Dedifferentiated amniotic fluid mesenchymal stem cell (primary cell): ENCODE results near the gene AGBL3.
A peak's percentile ranks its signal among the peaks of the same experiment; 100 is the strongest.
"Not testable (repeated sequence)": the region's sequence is repeated elsewhere in the genome, so short reads cannot be mapped to it uniquely, and the experiment has no call there.

Experiments
- DNase-seq: peaks from one replicate; pipeline ENCODE4 v3.0.0-alpha.2; 2016; ENCODE audit errors: extremely low spot score

Gene AGBL3

DNA sequence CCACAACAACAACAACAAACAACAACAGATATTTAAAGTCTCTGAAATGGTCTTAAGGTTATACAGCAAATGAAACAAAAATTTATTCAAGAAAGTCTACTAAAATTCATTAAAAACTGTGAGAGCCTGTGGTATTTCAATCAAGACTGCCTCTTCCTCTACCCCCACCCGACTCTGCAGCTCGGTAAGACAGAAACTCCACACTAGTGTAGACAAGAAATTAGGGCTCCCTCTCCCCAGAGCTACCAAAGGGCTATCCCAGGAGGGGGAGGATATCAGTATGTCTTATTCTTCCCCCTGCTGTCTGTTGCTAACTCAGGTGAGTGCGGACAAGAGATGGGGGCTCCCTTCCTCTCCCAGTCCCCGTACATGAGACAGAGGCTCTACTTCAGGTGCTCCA lies 90.6 kb downstream of the AGBL3 start:
- DNase-seq: no peak

GRCh38 chr7:135077642-135078041 lies 91.3 kb downstream of the AGBL3 start:
- DNase-seq: no peak

DNA sequence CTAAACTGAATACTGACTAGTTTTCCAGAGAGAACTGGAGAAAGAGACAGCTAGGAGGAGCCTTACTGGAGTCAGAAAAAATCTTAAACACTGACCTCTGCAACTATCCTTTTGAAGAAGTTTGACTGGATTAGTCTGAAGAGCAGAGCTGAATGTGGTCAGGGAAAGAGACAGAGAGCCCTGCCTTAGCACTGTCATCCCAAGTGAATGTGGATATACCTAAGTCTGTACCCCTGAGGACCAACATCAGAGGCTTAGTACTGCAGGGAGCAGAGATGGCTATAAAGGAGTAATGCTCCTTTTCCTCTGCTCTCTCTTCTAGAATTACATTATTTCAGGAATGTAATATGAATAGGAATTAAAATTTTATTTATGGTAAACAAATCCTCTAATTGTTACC lies 91.7 kb downstream of the AGBL3 start:
- no peak for DNase-seq

GRCh38 chr7:135079068-135079467 lies 92.8 kb downstream of the AGBL3 start:
- DNase-seq: no peak

DNA sequence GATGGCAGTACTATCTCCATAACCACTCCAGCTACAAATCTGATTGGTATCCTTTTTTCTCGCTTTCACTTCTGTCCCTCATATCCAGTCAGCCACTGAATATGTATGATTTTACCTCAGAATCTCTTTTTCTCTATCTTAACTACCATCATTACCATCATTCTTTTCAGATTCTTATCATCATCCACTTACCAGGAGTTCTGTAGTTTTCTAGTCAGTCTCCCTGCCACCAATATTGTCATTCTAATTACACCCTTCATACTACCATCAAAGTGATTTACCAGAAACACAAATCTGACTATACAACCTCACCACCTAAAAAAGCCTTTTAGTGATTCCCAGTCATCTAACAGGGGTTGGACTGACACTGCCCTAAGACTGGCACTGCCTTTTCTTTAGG lies 96.7 kb downstream of the AGBL3 start:
- DNase-seq: no peak

DNA sequence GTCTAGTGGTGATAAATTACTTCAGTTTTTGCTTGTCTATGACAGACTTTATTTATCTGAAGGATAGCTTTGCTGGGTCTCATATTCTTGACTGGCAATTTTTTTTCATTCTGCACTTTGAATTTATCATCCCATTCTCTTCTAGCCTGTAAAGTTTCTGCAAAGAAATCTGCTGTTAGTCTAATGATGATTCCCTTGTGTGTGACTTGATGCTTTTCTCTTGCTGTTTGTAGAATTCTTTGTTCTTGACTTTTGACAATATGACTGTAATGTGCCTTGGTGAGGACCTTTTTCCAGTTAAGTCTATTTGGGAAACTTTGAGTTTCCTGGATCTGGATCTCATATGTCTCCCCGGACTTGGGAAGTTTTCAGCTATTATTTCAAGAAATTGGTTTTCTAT lies 102.3 kb downstream of the AGBL3 start:
- no peak for DNase-seq

GRCh38 chr7:135091717-135092116 lies 105.4 kb downstream of the AGBL3 start:
- no peak for DNase-seq

GRCh38 chr7:135094472-135095237 lies 108.3 kb downstream of the AGBL3 start:
- no peak for DNase-seq

DNA sequence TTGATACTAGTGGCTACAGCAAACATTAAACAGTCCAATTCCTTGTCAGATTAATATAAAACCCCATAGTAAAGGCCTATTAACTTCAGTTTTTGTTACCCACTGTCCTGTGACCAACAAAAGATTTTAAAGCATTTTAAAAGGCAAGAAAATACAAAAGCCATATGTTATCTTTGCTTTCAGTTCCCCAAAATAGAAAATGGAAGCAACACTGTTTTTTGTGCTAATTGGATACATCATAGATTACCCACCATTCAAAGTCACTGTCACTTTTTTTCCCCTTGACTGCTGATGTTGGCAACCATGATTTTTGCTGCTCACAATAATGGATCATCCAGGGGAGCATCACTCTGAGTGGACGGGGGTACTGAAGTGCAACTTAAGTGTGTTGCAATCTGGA lies 109.1 kb downstream of the AGBL3 start:
- DNase-seq: no peak

DNA sequence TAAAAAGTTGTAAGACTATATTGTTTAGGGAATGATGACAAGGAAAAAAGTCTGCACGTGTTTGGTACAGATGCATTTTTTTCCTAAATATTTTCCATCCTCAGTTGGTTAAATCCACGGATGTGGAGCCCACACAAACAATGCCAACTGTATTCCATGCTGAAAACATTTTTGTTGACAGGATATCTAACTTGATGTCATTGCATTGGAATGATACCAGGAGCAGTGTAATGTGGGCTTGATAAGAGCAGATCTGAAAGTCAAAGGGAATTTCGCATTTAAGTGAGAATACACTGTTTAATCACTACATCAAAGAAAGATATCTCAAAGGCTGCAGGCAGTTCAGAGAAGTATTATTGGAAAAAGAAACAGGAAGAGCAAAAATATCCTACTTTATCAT lies 112.1 kb downstream of the AGBL3 start:
- DNase-seq: no peak

DNA sequence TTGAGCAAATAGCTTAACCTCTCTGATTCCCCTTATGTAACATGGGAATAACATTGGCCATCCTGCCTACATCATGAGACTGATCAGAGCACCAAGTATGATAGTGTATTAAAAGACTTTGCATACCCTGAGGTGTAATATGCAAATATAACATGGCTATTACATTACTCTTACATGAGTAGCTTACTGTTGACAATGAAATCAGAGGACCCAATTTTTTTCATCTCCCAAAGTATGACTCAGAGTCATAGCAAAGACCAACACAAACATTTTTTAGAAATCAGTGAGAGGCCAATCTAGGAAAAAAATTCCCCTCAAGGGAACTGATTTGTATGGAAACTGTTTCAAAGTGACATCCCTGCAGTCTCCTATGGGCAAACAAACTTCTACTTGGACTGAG lies 114.5 kb downstream of the AGBL3 start:
- peak; percentile 78 for DNase-seq

DNA sequence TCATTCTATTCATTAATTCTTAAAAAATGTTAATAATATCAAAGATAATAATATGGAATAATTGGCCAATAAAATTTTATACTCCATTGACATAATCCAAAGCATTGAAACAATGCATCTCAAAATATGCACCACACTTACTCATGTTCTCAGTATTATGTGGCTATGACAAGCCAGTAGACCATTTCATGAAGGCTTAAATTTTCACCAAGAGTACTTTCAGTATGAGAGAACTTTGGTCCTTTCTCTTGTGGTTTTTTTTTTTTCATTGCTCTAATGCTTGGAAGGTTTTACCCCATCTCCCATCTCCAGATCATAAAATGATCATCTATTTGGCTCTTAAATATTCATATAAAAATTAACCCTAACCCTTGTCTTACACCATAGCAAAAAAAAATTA lies 116.1 kb downstream of the AGBL3 start:
- DNase-seq: no peak

DNA sequence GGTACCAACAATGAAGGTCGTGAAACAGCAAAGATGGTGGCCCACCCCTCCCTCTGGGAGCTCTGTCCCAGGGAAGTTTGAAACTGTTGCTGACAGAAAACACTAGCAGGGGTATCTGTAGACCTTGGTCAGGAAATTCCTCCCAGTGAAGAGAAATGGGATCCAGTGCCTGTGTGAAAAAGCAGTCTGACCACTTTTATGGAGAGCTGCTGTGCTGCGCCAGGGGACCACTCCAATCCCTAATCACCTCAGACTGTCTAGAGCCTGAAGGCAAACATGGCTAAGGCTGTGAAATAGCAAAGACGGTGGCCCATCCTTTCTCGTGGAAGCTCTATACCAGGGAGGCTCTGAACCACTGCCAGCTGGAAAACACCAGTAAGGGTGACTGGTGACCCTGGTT lies 123.3 kb downstream of the AGBL3 start:
- no peak for DNase-seq

GRCh38 chr7:135109976-135110375 lies 123.7 kb downstream of the AGBL3 start:
- DNase-seq: no peak

- DNase-seq: no peak
These were observed 125.1 kb downstream of the AGBL3 start for GRCh38 chr7:135111379-135111778.

- DNase-seq: no peak
These were observed 128.3 kb downstream of the AGBL3 start for GRCh38 chr7:135114622-135115021.

DNA sequence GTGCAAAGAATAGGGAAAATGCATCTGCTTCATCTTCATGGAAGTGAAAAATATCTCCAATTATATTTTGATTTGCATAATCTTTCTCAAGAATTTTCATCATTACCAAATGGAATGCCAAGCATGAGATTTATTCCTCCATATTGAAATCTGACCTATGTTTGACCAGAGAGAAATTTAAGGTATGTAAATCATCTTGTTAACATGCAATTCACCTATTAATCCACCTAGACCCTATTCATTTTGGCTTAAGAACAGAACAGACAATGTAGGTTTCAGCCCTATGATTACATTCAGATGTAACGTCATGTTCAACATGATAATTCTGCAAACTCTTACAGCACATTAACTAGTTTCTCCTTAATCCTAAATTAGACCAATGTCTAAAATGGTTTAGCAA lies 130.8 kb downstream of the AGBL3 start:
- DNase-seq: no peak

- no peak for DNase-seq
These were observed 135.6 kb downstream of the AGBL3 start for GRCh38 chr7:135121868-135122267.

GRCh38 chr7:135124631-135125030 lies 138.3 kb downstream of the AGBL3 start:
- not testable (repeated sequence) for DNase-seq

DNA sequence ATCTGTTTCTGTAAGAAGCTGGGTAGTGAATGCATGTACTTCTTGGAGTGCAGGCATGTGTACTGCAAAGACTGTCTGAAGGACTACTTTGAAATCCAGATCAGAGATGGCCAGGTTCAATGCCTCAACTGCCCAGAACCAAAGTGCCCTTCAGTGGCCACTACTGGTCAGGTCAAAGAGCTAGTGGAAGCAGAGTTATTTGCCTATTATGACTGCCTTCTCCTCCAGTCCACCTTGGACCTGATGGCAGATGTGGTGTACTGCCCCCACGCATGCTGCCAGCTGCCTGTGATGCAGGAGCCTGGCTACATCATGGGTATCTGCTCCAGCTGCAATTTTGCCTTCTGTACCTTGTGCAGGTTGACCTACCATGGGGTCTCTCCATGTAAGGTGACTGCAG lies 142.6 kb downstream of the AGBL3 start:
- DNase-seq: no peak

GRCh38 chr7:135129579-135129978 lies 143.3 kb downstream of the AGBL3 start:
- DNase-seq: no peak

DNA sequence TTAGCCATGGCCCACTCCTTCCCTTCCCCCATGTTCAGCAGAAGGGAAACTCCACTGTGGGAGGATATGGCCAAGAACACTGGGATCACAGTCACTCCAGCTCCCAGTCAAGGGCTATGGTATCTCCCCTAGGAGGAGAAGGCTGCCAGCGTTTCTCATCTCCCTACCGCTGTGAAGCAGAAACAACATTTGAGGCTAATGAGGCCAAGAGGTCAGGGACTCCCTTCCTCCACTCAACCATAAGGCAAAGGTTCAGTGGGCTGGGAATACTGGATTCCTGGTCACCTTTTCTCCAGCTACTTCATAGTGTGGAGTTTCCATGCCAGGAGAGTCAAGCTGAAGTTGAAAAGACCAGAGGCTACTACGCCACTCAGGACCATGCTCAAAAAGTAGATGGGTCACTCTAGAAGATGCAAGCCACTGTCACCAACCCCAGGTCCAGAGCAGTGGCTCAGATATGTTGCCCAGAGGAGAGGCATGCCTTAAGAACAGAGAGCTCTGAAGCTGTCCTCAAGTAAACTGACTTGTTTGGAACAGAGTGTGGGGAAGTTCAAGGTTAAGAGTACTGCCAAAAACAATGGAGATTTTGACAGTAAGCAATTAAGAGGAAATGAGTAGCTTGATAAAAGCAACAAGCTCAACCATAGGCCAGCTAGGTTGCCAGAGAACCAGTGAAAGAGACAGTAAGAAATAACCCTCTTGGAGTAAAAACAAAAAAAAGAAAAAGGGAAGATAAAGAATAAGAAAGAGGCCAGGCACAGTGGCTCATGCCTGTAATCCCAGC lies 157.8 kb downstream of the AGBL3 start:
- no peak for DNase-seq

GRCh38 chr7:135147341-135147898 lies 161.1 kb downstream of the AGBL3 start:
- no peak for DNase-seq
